Testis (tissue), 3 donors: ENCODE measurements around the gene TCF12. TPM values are rescaled to one million over a fixed set of nuclear protein-coding genes. Genes with fewer than 3 reads are reported as not detected.

Source experiments
- DNase-seq: peaks from one replicate; pipeline ENCODE4 v3.0.0-alpha.2; 2019
- H3K27ac ChIP-seq, 2 donors: fragments of 200-600 bp; sonication (generic); one replicate each; pipeline ENCODE4 v1.5.1; 2019
- H3K27me3 ChIP-seq: fragments of 200-600 bp; sonication (generic); one replicate; pipeline ENCODE4 v1.5.1; 2019
- H3K36me3 ChIP-seq: fragments of 200-600 bp; sonication (generic); one replicate; pipeline ENCODE4 v1.5.1; 2017; ENCODE audit warnings: low read depth; ENCODE audit errors: missing control alignments
- H3K4me1 ChIP-seq: fragments of 200-600 bp; sonication (generic); one replicate; pipeline ENCODE4 v1.5.1; 2019
- H3K4me3 ChIP-seq, 2 donors: fragments of 200-600 bp; sonication (generic); one replicate each; pipeline ENCODE4 v1.5.1; 2017 to 2019
- H3K9me3 ChIP-seq: fragments of 200-600 bp; sonication (generic); one replicate; pipeline ENCODE4 v1.5.1; 2017
- POLR2A ChIP-seq: fragments of 450-650 bp; IDR thresholded peaks from one replicate; pipeline ENCODE4 v1.6.1; 2017; ENCODE audit warnings: antibody characterized with exemption, mild to moderate bottlenecking, moderate library complexity
- WGBS, 2 donors: methylation state at CpG; one replicate each; pipeline ENCODE4 v1.1.5; 2018; 5-methylcytosine and 5-hydroxymethylcytosine counted together
- intact Hi-C: fragments of 100-400 bp; cut with DNase I; formaldehyde crosslinking; loops from one replicate; pipeline ENCODE4 v1.15.1; 2023; ENCODE audit warnings: low total_unique reads
- polyA plus RNA-seq: library from polyadenylated mRNA; stranded (reverse); fragments of 350-450 nt; fragmentation: Illumina TruSeq; extraction: RNeasy Lipid Tissue Mini Kit (QIAGEN cat#74804); gene quantifications from one replicate; pipeline ENCODE4 v1.2.3, GENCODE V29; 2014; ENCODE audit warnings: low read depth, low replicate concordance; ENCODE audit not compliant: insufficient read depth
- total RNA-seq, 2 donors: library from RNA; depleted of rRNA; stranded (reverse); fragments of >200 nt; gene quantifications; one replicate each; pipeline ENCODE4 v1.2.3, GENCODE V29; 2016
- TF ChIP-seq, protein P1 (sequence below), 3 experiments: fragments of 450-650 bp in 2 of 3; fragments of 200-600 bp in 1 of 3; sonication (generic) in 1 of 3; IDR thresholded peaks; one replicate each; pipeline ENCODE4 v1.5.1; 2016 to 2019; ENCODE audit warnings: antibody characterized with exemption in 3 of 3, mild to moderate bottlenecking in 2 of 3, moderate library complexity in 1 of 3

TCF12 gene
- total and polyA plus RNA-seq, 3 donors from 2014 or later: 51.8 to 152 (median 146) TPM

DNA sequence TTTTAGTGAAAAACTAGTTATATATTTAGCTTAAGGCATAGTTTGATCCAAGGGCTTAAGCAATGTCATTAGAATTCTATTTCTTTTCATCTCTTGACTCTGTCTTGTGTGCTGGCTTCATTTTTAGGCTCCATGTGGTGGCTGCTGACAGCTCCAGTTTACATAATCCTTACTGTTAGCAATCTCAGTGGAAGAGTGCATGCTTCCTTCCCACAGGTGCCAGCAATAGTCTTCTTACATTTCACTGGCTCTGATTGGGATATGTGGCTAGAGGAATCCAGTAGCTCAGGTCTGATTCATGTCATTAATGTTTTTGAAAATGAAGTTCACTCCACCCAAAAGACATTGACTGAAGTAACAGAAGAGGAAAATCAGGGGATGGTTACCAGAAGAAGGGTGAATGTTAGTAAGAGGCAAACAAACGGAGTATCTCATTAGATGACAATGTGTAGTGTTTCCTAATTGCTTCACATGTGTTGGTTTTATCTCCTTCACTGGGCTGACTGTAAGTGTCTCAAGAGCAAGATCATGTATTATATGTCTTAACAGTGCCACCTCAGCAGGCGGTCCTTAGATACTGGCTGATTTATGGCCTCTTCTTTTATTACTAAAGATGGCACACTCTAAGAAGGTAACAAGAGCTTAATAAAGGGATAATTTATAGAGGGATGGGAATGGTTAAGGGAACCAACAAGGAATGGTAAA is 25.6 kb upstream of the TCF12 start:
- Histone ChIP-seq H3K4me3 (no peak overlapping the region), H3K4me1 (peaks cover 5% of the 10 kb centered on the region), H3K27me3 (no peaks in the 10 kb centered on the region), H3K27ac (no peak overlapping the region), H3K9me3 (no peaks in the 10 kb centered on the region), H3K36me3 (no peaks in the 10 kb centered on the region)
- intact Hi-C loops: no loop called here
- no peak for TF ChIP-seq POLR2A
- TF ChIP-seq, protein P1, sequence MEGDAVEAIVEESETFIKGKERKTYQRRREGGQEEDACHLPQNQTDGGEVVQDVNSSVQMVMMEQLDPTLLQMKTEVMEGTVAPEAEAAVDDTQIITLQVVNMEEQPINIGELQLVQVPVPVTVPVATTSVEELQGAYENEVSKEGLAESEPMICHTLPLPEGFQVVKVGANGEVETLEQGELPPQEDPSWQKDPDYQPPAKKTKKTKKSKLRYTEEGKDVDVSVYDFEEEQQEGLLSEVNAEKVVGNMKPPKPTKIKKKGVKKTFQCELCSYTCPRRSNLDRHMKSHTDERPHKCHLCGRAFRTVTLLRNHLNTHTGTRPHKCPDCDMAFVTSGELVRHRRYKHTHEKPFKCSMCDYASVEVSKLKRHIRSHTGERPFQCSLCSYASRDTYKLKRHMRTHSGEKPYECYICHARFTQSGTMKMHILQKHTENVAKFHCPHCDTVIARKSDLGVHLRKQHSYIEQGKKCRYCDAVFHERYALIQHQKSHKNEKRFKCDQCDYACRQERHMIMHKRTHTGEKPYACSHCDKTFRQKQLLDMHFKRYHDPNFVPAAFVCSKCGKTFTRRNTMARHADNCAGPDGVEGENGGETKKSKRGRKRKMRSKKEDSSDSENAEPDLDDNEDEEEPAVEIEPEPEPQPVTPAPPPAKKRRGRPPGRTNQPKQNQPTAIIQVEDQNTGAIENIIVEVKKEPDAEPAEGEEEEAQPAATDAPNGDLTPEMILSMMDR (IDR thresholded peaks at IDR 0.05): no peak
- WGBS, 2 donors: 93% methylated on average over 2 of the region's 2 CpGs
- no peak for DNase-seq

GRCh38 chr15:56893364-56893678 is 25.1 kb upstream of the TCF12 start:
- intact Hi-C loops: no loop called here
- DNase-seq: no peak

GRCh38 chr15:56894601-56895000 is 23.8 kb upstream of the TCF12 start:
- TF ChIP-seq POLR2A: no peak
- TF ChIP-seq, protein P1 (IDR thresholded peaks at IDR 0.05): no peak
- DNase-seq: no peak
- 93 to 97% methylated on average over 3 of the region's 3 CpGs for WGBS, 2 donors
- H3K4me1 ChIP-seq: no peaks in the 10 kb centered on the region
- no peaks in the 10 kb centered on the region for H3K27me3 ChIP-seq
- no peaks in the 10 kb centered on the region for H3K36me3 ChIP-seq
- intact Hi-C loops: no loop called here
- H3K4me3 ChIP-seq: no peak overlapping the region
- H3K27ac ChIP-seq: no peak overlapping the region
- H3K9me3 ChIP-seq: no peaks in the 10 kb centered on the region

More at GRCh38 chr15:56893364-56893678, 25.1 kb upstream of the TCF12 start:
- H3K27me3 ChIP-seq: no peaks in the 10 kb centered on the region
- no peaks in the 10 kb centered on the region for H3K36me3 ChIP-seq
- TF ChIP-seq, protein P1 (IDR thresholded peaks at IDR 0.05): no peak
- TF ChIP-seq POLR2A: no peak
- no peaks in the 10 kb centered on the region for H3K4me1 ChIP-seq
- 67 to 73% methylated on average over 1 of the region's 1 CpG for WGBS, 2 donors
- no peak overlapping the region for H3K27ac ChIP-seq
- no peak overlapping the region for H3K4me3 ChIP-seq
- H3K9me3 ChIP-seq: no peaks in the 10 kb centered on the region

- no peak overlapping the region for H3K4me3 ChIP-seq
- DNase-seq: no peak
- H3K9me3 ChIP-seq: no peaks in the 10 kb centered on the region
- no peak overlapping the region for H3K27ac ChIP-seq
- no peak for TF ChIP-seq POLR2A
- TF ChIP-seq, protein P1 (IDR thresholded peaks at IDR 0.05): no peak
- intact Hi-C loops: no loop called here
- WGBS, 2 donors: 84 to 93% methylated on average over 2 of the region's 2 CpGs
- no peaks in the 10 kb centered on the region for H3K36me3 ChIP-seq
- no peaks in the 10 kb centered on the region for H3K4me1 ChIP-seq
- no peaks in the 10 kb centered on the region for H3K27me3 ChIP-seq
These were observed 16.5 kb upstream of the TCF12 start for GRCh38 chr15:56901931-56902330.

DNA sequence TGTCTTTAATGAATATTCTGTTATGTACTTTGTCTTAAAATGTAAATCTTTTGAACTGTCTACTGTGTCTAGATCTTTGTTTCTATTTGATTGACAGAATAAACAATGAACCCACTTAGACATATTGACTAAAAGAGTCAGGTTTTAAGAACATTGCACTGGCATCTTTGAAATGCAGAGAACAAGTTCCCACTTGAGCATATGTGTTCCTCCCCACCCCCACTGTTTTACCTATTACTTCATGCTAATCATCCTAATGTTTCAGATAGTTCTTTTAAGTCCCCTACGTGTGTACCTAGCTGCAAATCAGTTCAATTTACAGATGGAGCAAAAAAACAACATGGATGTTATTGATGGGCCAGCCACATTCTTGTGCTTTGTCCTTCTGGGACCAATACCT is 11.7 kb upstream of the TCF12 start:
- Histone ChIP-seq H3K4me1 (no peaks in the 10 kb centered on the region), H3K27me3 (no peaks in the 10 kb centered on the region), H3K27ac (no peak overlapping the region), H3K36me3 (no peaks in the 10 kb centered on the region), H3K9me3 (no peaks in the 10 kb centered on the region), H3K4me3 (no peak overlapping the region)
- 60 to 90% methylated on average over 1 of the region's 1 CpG for WGBS, 2 donors
- TF ChIP-seq, protein P1 (IDR thresholded peaks at IDR 0.05): no peak
- no peak for TF ChIP-seq POLR2A
- DNase-seq: no peak
- intact Hi-C loops: no loop called here
